NB4 (cell line): ENCODE data around the gene CYB561D2.

Experiments used
- POLR2A ChIP-seq: IDR thresholded peaks from 2 replicates; pipeline ENCODE4 v1.6.1; 2011; ENCODE audit warnings: mild to moderate bottlenecking; ENCODE audit not compliant: insufficient read length; ENCODE audit errors: extremely low read depth
- TF ChIP-seq, protein P1 (sequence below): IDR thresholded peaks from 2 replicates; pipeline ENCODE4 v1.6.1; 2011; ENCODE audit warnings: low read depth, low read length
- TF ChIP-seq, protein P2 (sequence below): IDR thresholded peaks from one replicate; pipeline ENCODE4 v1.5.1; 2012; ENCODE audit warnings: low read depth, low read length

DNA sequence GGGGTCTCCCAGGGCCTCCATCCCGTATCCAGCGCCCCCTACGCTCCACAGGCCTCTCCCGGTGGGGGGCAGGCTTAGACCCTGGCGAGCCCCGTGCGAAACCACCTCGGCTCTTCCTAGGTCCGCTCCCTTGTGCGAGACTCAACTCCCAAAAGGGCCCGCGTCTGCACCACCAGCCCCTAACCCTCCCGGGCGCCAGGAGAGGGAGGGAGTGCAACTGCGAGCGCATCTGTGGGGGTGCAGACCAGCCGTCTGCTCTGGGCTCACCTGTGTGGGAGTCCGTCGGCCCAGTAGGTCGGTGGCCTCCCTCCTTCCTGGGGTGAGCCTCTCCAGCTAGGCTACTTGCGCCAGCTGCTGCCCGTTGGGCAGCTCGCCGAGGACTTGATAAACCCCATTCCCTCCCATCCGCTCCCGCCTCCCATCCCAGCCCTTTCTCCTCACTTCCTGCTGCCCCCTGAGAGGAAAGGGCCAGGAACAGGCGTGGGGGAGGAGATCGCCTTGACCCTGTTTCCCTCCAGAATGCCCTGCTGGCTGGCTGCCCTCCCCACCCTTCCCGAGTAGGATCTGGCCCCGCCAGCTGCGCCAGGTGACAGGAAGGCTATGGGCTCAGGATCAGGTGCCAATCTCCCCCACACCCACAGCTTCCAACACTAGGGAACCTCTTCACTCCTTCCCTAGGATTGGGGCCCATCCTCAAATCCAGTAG, 28.1 kb upstream of the CYB561D2 start, which contains the start of gene HYAL2:
- TF ChIP-seq, protein P1, sequence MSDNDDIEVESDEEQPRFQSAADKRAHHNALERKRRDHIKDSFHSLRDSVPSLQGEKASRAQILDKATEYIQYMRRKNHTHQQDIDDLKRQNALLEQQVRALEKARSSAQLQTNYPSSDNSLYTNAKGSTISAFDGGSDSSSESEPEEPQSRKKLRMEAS: no peak
- TF ChIP-seq, protein P2, sequence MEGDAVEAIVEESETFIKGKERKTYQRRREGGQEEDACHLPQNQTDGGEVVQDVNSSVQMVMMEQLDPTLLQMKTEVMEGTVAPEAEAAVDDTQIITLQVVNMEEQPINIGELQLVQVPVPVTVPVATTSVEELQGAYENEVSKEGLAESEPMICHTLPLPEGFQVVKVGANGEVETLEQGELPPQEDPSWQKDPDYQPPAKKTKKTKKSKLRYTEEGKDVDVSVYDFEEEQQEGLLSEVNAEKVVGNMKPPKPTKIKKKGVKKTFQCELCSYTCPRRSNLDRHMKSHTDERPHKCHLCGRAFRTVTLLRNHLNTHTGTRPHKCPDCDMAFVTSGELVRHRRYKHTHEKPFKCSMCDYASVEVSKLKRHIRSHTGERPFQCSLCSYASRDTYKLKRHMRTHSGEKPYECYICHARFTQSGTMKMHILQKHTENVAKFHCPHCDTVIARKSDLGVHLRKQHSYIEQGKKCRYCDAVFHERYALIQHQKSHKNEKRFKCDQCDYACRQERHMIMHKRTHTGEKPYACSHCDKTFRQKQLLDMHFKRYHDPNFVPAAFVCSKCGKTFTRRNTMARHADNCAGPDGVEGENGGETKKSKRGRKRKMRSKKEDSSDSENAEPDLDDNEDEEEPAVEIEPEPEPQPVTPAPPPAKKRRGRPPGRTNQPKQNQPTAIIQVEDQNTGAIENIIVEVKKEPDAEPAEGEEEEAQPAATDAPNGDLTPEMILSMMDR: no peak
- no peak for TF ChIP-seq POLR2A
